MCF 10A (cell line): ENCODE results near the gene TUB. TPM values are rescaled to one million over a fixed set of nuclear protein-coding genes. Genes with fewer than 3 reads are reported as not detected.

Experiments used
- BruUV-seq: library from RNA; stranded (reverse); fragments of 400-500 nt; replicated peaks from 2 replicates; lab custom pipeline; 2021; lab: Mats Ljungman, UMichigan
- CTCF ChIA-PET: fragments of 300-600 bp; sonication (Branson Sonifier 250); formaldehyde crosslinking; extraction: SDS; loops from one replicate; lab custom pipeline; 2021; ENCODE audit warnings: antibody characterized with exemption, inconsistent platforms; lab: Yijun Ruan, JAX
- POLR2A ChIA-PET: fragments of 300-600, 350-650 bp; sonication (Branson Sonifier 250); formaldehyde crosslinking; extraction: SDS; loops from one replicate; lab custom pipeline; 2020; ENCODE audit warnings: antibody characterized with exemption, inconsistent platforms; lab: Yijun Ruan, JAX
- DNase-seq: peaks from one replicate; pipeline ENCODE4 v3.0.0-alpha.2; 2018; ENCODE audit not compliant: unreplicated experiment
- H3K27ac Mint-ChIP-seq: one replicate; pipeline ENCODE4 v1.8.0; 2022; ENCODE audit warnings: mild to moderate bottlenecking, low read depth, mixed read lengths; ENCODE audit not compliant: unreplicated experiment
- H3K27me3 Mint-ChIP-seq: one replicate; pipeline ENCODE4 v1.8.0; 2022; ENCODE audit warnings: mixed read lengths; ENCODE audit not compliant: insufficient read depth, unreplicated experiment
- H3K36me3 Mint-ChIP-seq: one replicate; pipeline ENCODE4 v1.8.0; 2022; ENCODE audit warnings: mild to moderate bottlenecking, moderate library complexity, mixed read lengths; ENCODE audit not compliant: insufficient read depth, unreplicated experiment
- H3K4me1 Mint-ChIP-seq: one replicate; pipeline ENCODE4 v1.8.0; 2022; ENCODE audit warnings: mixed read lengths; ENCODE audit not compliant: insufficient read depth, unreplicated experiment
- H3K4me3 Mint-ChIP-seq: one replicate; pipeline ENCODE4 v1.8.0; 2022; ENCODE audit warnings: mild to moderate bottlenecking, moderate library complexity, mixed read lengths; ENCODE audit not compliant: unreplicated experiment
- H3K9me3 Mint-ChIP-seq: one replicate; pipeline ENCODE4 v1.8.0; 2022; ENCODE audit warnings: mixed read lengths; ENCODE audit not compliant: unreplicated experiment
- CTCF ChIP-seq: fragments of 200-600 bp; IDR thresholded peaks from one replicate; pipeline ENCODE4 v1.8.0; 2022; ENCODE audit warnings: antibody characterized with exemption, mild to moderate bottlenecking; ENCODE audit not compliant: unreplicated experiment
- intact Hi-C: fragments of 100-400 bp; cut with micrococcal nuclease; formaldehyde crosslinking; loops from 2 replicates; pipeline ENCODE4 v1.14.1; 2022
- total RNA-seq: library from RNA; stranded (reverse); gene quantifications from 2 replicates; pipeline ENCODE4 v1.2.3, GENCODE V29; 2022

Gene TUB
- total RNA-seq, 1 experiment from 2014 or later = 1.4 TPM

- no peak for DNase-seq
- Mint-ChIP-seq H3K4me3 (no peak overlapping the region), H3K4me1 (peaks cover 17% of the 10 kb centered on the region), H3K27me3 (peaks cover 15% of the 10 kb centered on the region), H3K9me3 (no peaks in the 10 kb centered on the region), H3K27ac (peak overlapping the region; percentile 81), H3K36me3 (no peaks in the 10 kb centered on the region)
- ChIA-PET POLR2A (interaction anchor here (0.5 to 0.9 kb wide), 2 partner anchors 18 to 21 kb away, joined by 3 to 4 read pairs; no protein-coding TSS in a partner anchor), CTCF (interaction anchor here (1.1 to 5.3 kb wide), 4 partner anchors 21 to 63 kb away, joined by 3 to 25 read pairs (median 16); no protein-coding TSS in a partner anchor)
- BruUV-seq = no TSS peak
- intact Hi-C loops = loop anchor here (1.0 kb wide), 2 partner anchors 36 to 63 kb away; no protein-coding TSS in a partner anchor
- TF ChIP-seq CTCF = no peak
Observed at GRCh38 chr11:8069771-8070170, 11.2 kb upstream of the TUB start.

- no peaks in the 10 kb centered on the region for H3K9me3 Mint-ChIP-seq
- CTCF ChIA-PET = interaction anchor here (0.7 to 4.8 kb wide), 7 partner anchors 14 to 627 kb away, joined by 3 to 29 read pairs (median 4); no protein-coding TSS in a partner anchor
- intact Hi-C loops = loop anchor here (1.0 kb wide), 2 partner anchors 37 to 64 kb away; no protein-coding TSS in a partner anchor
- peaks cover 17% of the 10 kb centered on the region for H3K4me1 Mint-ChIP-seq
- peak; percentile 18 for TF ChIP-seq CTCF
- peak; percentile 38 for DNase-seq
- peaks cover 15% of the 10 kb centered on the region for H3K27me3 Mint-ChIP-seq
- POLR2A ChIA-PET = no interaction called here
- no peaks in the 10 kb centered on the region for H3K36me3 Mint-ChIP-seq
- no TSS peak for BruUV-seq
- H3K4me3 Mint-ChIP-seq = no peak overlapping the region
- H3K27ac Mint-ChIP-seq = no peak overlapping the region
Observed at GRCh38 chr11:8070417-8071115, 10.4 kb upstream of the TUB start.

GRCh38 chr11:8071616-8072581, 9.1 kb upstream of the TUB start:
- Mint-ChIP-seq H3K4me1 (peaks cover 17% of the 10 kb centered on the region), H3K36me3 (peaks cover 4% of the 10 kb centered on the region), H3K27ac (no peak overlapping the region), H3K4me3 (no peak overlapping the region), H3K9me3 (no peaks in the 10 kb centered on the region), H3K27me3 (peaks cover 15% of the 10 kb centered on the region)
- ChIA-PET POLR2A (no interaction called here), CTCF (interaction anchor here (0.5 to 4.8 kb wide), 15 partner anchors 8 to 558 kb away, joined by 3 to 29 read pairs (median 4); partner anchors contain the start of gene EIF3F)
- no peak for TF ChIP-seq CTCF
- intact Hi-C loops = no loop called here
- no TSS peak for BruUV-seq
- DNase-seq = no peak
